Measurements from ENCODE around the gene CYP1A2.

GRCh38 chr15:74775894-74776293 is 27.2 kb downstream of the CYP1A2 start:
- TF ChIP-seq CTCF (IDR thresholded peaks at IDR 0.05; ENCODE audit: low read depth, low read length) (no peak), MAX (IDR thresholded peaks at IDR 0.05; ENCODE audit: low read depth, low read length) (no peak)

All from NB4 (cell line).